ENCODE data around the gene CPTP. TPM values are rescaled to one million over a fixed set of nuclear protein-coding genes. Genes with fewer than 3 reads are reported as not detected.
A peak's percentile ranks its signal among the peaks of the same experiment; 100 is the strongest.

The CPTP gene
- total RNA-seq, 1 experiment from 2014 or later, result 14.0 TPM

DNA sequence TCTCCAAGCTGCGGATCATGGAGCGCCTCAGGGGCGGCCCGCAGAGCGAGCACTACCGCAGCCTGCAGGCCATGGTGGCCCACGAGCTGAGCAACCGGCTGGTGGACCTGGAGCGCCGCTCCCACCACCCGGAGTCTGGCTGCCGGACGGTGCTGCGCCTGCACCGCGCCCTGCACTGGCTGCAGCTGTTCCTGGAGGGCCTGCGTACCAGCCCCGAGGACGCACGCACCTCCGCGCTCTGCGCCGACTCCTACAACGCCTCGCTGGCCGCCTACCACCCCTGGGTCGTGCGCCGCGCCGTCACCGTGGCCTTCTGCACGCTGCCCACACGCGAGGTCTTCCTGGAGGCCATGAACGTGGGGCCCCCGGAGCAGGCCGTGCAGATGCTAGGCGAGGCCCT lies 2.7 kb downstream of the CPTP start:
- Mint-ChIP-seq H3K27ac (no peak overlapping the region), H3K9me3 (no peaks in the 10 kb centered on the region), H3K4me1 (peaks cover 2 to 10% of the 10 kb centered on the region in 2 experiments), H3K36me3 (ENCODE audit: insufficient read depth in 1 of 3, low read depth in 3 of 3) (peaks cover 4 to 9% (median 4%) of the 10 kb centered on the region in 3 experiments; a peak in 6 of 7 replicates), H3K27me3 (ENCODE audit: low read depth) (peaks cover 1% of the 10 kb centered on the region; the same call in 1 of the 2 replicates), H3K4me3 (peak overlapping the region in 1 of 2 experiments; percentile 46; a peak in 1 of 5 replicates)
- no peak overlapping the region for H3K9ac ChIP-seq (ENCODE audit: extremely low read depth, insufficient read length, low read length)
- H4K20me1 ChIP-seq (ENCODE audit: control insufficient read depth, insufficient read depth, insufficient read length), result no peaks in the 10 kb centered on the region
- no peak overlapping the region for H3K4me2 ChIP-seq (ENCODE audit: insufficient read depth, insufficient read length, low read length)
- no peak overlapping the region for H2AK5ac ChIP-seq (ENCODE audit: insufficient read length, low read length)
- H2BK15ac ChIP-seq (ENCODE audit: low read depth, low read length), result no peak overlapping the region
- no peak overlapping the region for H2AFZ ChIP-seq (ENCODE audit: low read length)
- DNase-seq, result no peak
- H3K27ac ChIP-seq (ENCODE audit: insufficient read length, low read depth, low read length), result no peak overlapping the region
- H3K56ac ChIP-seq (ENCODE audit: insufficient read length, low read depth, low read length), result no peak overlapping the region
- no peaks in the 10 kb centered on the region for H3K27me3 ChIP-seq (ENCODE audit: insufficient read depth, low read length)
- no peak overlapping the region for H2BK120ac ChIP-seq (ENCODE audit: low read depth, low read length, poor library complexity, severe bottlenecking)
- H3K79me1 ChIP-seq (ENCODE audit: insufficient read depth, low read depth, low read length, poor library complexity, severe bottlenecking), result no peaks in the 10 kb centered on the region
- whole genome bisulfite sequencing (ENCODE audit: extremely low coverage, insufficient read length, low lambda C conversion rate), result no CpG with 5 or more reads among the region's 40 CpGs
- no peak overlapping the region for H3K14ac ChIP-seq (ENCODE audit: insufficient read depth, low read length)
- no peak overlapping the region for H3K18ac ChIP-seq (ENCODE audit: insufficient read length, low read depth, low read length)
- no peak overlapping the region for H4K8ac ChIP-seq (replicated peaks; ENCODE audit: insufficient read length, low read depth, low read length)
- no peak overlapping the region for H2BK5ac ChIP-seq (ENCODE audit: insufficient read length, low read length)
- TF ChIP-seq, protein P1, sequence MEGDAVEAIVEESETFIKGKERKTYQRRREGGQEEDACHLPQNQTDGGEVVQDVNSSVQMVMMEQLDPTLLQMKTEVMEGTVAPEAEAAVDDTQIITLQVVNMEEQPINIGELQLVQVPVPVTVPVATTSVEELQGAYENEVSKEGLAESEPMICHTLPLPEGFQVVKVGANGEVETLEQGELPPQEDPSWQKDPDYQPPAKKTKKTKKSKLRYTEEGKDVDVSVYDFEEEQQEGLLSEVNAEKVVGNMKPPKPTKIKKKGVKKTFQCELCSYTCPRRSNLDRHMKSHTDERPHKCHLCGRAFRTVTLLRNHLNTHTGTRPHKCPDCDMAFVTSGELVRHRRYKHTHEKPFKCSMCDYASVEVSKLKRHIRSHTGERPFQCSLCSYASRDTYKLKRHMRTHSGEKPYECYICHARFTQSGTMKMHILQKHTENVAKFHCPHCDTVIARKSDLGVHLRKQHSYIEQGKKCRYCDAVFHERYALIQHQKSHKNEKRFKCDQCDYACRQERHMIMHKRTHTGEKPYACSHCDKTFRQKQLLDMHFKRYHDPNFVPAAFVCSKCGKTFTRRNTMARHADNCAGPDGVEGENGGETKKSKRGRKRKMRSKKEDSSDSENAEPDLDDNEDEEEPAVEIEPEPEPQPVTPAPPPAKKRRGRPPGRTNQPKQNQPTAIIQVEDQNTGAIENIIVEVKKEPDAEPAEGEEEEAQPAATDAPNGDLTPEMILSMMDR (conservative IDR thresholded peaks at IDR 0.05), result no peak
- H3K9me3 ChIP-seq (ENCODE audit: control insufficient read depth, low read depth, low read length), result no peaks in the 10 kb centered on the region
- no peak overlapping the region for H3K4ac ChIP-seq (ENCODE audit: low read depth, low read length)
- no peak overlapping the region for H4K91ac ChIP-seq (ENCODE audit: insufficient read length, low read depth, low read length)
- no peak overlapping the region for H2BK20ac ChIP-seq (ENCODE audit: low read depth, low read length, poor library complexity, severe bottlenecking)
- H3K79me2 ChIP-seq (ENCODE audit: insufficient read depth, low read length), result peaks cover 12% of the 10 kb centered on the region; the same call in 1 of the 2 replicates
- H3K4me1 ChIP-seq (ENCODE audit: insufficient read depth, low read length), result no peaks in the 10 kb centered on the region
- H3K23ac ChIP-seq (ENCODE audit: insufficient read length, low read depth, low read length), result no peak overlapping the region
- H3K23me2 ChIP-seq (ENCODE audit: insufficient read length, low read depth, low read length, poor library complexity, severe bottlenecking), result peaks cover 8% of the 10 kb centered on the region
- H3T11ph ChIP-seq (ENCODE audit: low read length), result no peak overlapping the region
- H4K5ac ChIP-seq (ENCODE audit: insufficient read length, low read depth, low read length), result no peak overlapping the region
- no peak overlapping the region for H2BK12ac ChIP-seq (ENCODE audit: insufficient read length, low read depth, low read length)
